Stromal cell of bone marrow (primary cell): Measurements from ENCODE around the gene DCBLD2.
A peak's percentile ranks its signal among the peaks of the same experiment; 100 is the strongest.

Experiments
- DNase-seq: peaks from one replicate; pipeline ENCODE4 v3.0.0-alpha.2; 2012; ENCODE audit warnings: low read depth

Gene DCBLD2

DNA sequence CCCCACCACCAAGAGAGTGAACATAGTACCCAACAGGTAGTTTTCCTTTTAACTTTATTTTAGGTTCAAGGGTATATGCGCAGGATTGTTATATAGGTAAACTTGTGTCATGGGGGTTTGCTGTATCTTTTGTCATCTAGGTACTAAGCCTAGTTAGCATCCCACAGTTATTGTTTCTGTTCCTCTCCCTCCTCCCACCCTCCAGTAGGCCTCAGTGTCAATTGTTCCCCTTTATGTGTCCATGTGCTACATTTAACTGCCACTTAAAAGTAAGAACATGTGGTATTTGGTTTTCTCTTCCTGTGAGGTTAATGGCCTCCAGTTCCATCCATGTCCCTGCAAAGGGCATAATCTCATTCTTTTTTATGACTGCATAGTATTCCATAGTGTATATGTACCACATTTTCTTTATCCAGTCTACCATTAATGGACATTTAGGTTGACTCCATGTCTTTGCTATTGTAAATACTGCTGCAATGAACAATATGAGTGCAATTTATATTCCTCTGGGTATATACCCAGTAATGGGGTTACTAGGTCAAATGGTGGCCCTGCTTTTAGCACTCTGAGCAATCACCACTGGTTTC, 72.2 kb downstream of the DCBLD2 start:
- DNase-seq: no peak

- DNase-seq: no peak
Observed at GRCh38 chr3:98827221-98827920, 74.1 kb downstream of the DCBLD2 start.

DNA sequence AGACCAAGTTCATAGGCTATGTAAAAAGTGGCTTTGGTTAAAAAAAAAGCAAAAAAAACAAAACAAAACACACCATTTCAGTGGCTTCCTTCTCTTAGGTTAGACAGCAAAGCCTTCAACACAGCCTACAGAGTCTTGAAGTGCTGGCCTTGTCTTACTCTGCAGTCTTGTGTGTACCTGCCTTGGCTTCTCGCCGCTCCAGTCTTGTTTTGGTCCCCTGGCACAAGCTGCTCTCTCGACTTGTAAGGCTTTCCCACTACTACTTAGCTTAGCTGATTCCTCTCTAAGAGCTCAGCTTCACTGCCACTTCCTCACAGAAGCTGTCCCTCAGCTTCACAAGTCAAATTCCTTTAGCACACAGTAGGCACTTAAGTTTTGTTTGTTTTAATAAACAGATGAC, 75.4 kb downstream of the DCBLD2 start:
- no peak for DNase-seq

DNA sequence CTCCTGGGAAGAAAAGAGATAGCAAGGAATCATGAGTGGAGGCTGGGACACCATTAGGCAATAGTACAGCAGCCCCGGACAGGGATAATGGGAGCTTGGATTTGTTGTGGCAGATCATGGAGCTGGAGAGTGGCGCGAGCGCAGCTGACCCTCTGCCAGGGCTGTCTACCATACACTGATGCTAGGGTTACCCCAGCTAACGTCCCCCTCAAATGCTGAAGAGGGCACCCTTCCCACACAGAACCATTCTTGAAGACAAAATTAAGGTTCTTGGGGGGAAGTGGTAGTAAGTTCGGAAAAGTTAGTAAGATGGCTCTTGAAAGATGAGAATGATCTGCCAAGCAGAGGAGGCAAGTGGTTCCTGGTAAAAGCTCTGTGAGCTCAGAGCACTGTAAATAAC, 77.2 kb downstream of the DCBLD2 start:
- no peak for DNase-seq

DNA sequence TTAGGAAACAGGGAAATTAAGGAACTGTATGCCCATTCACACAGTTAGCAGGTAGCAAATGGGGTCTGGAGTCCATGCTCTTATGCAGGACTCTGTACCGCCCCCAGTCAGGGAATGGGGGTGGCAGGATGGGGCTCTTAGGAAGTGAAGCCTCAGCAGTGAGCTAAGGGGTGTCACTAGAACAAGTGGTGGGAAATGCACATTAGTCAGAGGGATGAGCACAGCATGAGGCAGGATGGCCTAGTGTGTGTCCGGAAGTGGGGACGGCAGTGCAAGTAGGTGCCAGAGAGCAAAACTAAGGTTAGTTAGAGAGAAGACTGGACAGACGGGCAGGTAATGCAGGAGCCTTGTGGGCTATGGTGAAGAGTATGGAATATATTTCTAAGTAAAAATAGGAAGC, 77.7 kb downstream of the DCBLD2 start:
- no peak for DNase-seq

GRCh38 chr3:98821063-98821462, 80.4 kb downstream of the DCBLD2 start:
- no peak for DNase-seq

DNA sequence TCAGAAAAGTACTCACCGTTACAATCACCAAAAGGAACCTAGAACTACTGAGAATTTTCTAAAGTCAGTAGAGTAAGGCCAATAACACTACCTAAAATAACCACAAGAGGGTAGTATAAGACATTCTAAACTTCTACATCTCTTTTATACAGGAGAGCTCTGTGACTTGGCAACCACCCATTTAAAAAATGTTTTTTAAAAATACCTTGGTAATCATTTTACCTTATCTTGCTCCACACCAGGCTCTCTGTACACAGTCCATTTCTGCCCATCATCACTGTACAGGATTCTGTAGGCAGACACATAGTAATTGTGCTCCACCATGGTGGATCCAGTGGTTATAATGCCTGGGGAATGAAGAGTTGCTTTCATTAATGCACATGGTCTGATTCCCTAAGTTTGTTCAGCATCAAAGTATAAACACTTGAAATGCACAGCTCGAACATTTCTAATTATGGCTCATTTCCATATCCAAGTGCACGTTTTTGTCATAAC, 83.9 kb downstream of the DCBLD2 start:
- DNase-seq: peak; percentile 31

GRCh38 chr3:98814817-98815420, 86.6 kb downstream of the DCBLD2 start:
- DNase-seq: peak; percentile 31

DNA sequence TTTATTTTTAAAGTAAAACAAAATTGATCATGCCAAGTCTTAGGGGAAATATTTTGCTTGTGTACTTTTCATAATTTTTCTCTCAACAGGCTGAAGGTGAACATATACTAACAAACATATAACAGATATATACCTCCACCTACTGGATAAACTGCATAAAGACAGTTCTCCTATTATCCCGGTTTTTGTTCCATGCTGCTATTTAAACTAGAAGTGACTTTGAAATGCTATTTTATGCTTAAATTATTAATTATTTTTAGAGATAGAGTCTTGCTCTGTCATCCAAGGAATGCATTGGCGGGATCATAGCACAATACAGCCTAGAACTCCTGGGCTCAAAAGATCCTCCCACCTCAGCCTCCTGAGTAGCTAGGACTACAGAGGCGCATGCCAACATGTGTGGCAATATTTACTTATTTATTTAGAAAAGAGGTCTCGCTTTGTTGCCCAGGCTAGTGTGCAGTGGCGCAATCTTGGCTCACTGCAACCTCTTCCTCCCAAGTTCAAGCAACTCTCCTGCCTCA, 88.6 kb downstream of the DCBLD2 start:
- DNase-seq: no peak

GRCh38 chr3:98811048-98811447, 90.4 kb downstream of the DCBLD2 start:
- DNase-seq: no peak

DNA sequence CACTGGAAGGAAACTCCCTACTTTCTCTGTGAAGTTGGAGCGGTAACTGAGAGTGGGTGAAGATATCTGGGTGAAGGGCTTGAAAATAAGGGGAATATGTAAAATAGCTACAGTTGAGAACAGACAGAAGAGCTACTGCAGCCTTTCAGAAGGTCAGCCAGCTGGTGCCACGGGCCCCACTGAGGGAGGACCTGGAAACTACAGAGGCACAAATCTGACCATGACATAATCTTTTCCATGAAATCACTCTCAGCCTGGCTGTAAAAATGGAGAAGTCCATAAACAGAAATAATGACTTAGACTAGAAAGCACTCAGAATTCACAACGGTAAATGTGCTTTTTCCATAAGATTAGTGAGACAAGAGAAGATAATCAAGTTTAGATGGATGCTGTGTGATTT, 91.9 kb downstream of the DCBLD2 start:
- DNase-seq: no peak

GRCh38 chr3:98808071-98808470, 93.4 kb downstream of the DCBLD2 start:
- no peak for DNase-seq

DNA sequence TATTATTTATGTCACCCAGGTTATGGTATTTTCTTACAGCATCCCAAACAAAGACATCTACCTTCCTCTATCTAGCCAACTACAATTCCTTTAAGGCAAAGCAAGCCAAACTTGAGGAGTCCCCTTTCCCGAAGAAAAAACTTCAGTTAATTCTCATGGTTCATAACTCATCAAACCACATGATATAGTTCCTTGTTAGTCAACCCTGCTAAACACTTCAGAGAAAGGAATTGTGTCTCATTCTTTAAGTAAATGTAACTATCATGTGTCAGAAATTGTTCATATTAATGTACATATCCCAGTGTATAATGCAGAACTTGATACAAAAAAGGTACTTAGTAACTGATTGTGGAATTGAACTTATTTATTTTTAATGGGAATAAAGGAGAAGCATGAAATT, 93.9 kb downstream of the DCBLD2 start:
- DNase-seq: no peak

GRCh38 chr3:98807011-98807410, 94.5 kb downstream of the DCBLD2 start:
- DNase-seq: no peak

GRCh38 chr3:98806521-98806920, 95.0 kb downstream of the DCBLD2 start:
- no peak for DNase-seq

- no peak for DNase-seq
Observed at GRCh38 chr3:98805571-98805970, 95.9 kb downstream of the DCBLD2 start.

GRCh38 chr3:98801043-98801747, 100.3 kb downstream of the DCBLD2 start:
- DNase-seq: no peak

DNA sequence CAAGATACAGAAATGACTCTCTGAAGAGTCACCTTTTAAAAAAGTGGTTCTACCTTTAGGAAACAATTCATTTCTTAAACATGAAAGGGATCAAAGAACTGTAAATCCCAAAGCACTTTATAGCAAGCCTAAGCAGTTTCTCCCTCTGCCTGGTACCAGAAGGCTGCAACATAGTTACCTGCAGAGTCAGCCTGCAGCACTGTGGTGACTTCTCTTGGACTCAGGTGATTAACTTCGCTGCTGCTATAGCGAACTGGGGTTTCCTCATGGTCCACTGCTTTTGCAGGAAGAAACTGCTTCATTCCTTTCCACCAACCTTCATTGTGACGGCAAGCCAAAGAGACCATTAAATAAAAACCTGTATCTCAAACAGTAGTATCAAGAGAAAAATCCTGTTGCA, 101.1 kb downstream of the DCBLD2 start:
- DNase-seq: no peak

DNA sequence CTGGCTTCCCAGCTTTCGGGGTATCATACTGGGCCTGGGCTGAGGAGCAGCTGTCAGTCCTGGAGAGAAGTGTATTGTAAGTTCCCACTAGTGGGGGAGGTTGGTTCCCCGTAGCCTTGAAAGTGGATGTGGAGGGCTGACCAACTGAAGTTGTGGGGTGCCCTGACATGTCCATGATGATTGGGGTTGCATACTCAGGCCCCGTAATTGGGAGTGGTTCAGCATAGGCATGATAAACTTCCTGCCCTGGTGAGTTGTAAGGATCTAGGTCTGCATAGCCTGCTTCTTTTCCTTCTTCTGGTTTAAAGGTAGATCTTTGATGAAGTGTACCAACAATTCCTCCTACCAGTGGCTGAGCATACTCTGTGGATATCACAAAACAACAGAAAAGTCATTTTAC, 102.0 kb downstream of the DCBLD2 start:
- DNase-seq: no peak

GRCh38 chr3:98798820-98799219, 102.7 kb downstream of the DCBLD2 start:
- DNase-seq: no peak

DNA sequence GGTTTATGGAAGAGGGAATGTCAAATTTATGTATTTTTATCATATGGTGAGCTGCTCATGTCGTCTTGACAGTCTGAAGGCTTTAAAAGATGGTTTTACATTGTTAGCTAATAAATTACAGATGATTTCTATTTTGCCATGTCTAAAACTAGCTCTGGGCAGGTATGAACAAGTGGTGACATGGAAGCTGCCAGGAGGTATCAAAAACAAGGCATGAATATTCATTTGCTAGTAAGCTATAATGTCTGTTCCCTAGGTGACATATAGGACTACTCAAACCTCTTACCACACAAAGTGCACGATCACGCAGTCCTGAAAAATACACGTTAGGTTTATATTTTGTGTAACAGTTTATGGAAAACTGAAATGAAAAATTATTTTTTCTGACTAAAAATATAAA, 103.6 kb downstream of the DCBLD2 start:
- DNase-seq: no peak

GRCh38 chr3:98796334-98796733, 105.2 kb downstream of the DCBLD2 start:
- DNase-seq: no peak

DNA sequence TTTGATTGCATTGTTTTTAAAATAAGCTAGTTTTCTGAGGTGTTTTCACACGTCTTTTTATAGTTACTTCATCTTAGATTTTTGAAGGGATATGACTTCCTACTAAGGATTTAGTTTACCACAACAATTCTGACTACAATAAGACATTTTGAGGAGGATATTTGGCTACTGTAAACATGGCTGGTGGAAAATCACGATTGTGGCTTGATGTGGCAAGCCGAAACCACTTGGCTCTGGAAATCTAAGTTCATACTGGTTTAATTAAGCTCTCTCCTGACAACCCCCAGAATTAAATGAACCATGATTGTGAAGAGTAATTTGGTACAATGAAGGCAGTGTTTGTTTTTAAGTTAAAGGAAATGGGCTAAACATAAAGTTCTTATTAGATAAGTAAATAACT, 107.5 kb downstream of the DCBLD2 start:
- no peak for DNase-seq
